ENCODE measurements around the gene ERG28.
"Not testable (repeated sequence)": the region's sequence is repeated elsewhere in the genome, so short reads cannot be mapped to it uniquely, and the experiment has no call there.

The ERG28 gene, protein sequence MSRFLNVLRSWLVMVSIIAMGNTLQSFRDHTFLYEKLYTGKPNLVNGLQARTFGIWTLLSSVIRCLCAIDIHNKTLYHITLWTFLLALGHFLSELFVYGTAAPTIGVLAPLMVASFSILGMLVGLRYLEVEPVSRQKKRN

DNA sequence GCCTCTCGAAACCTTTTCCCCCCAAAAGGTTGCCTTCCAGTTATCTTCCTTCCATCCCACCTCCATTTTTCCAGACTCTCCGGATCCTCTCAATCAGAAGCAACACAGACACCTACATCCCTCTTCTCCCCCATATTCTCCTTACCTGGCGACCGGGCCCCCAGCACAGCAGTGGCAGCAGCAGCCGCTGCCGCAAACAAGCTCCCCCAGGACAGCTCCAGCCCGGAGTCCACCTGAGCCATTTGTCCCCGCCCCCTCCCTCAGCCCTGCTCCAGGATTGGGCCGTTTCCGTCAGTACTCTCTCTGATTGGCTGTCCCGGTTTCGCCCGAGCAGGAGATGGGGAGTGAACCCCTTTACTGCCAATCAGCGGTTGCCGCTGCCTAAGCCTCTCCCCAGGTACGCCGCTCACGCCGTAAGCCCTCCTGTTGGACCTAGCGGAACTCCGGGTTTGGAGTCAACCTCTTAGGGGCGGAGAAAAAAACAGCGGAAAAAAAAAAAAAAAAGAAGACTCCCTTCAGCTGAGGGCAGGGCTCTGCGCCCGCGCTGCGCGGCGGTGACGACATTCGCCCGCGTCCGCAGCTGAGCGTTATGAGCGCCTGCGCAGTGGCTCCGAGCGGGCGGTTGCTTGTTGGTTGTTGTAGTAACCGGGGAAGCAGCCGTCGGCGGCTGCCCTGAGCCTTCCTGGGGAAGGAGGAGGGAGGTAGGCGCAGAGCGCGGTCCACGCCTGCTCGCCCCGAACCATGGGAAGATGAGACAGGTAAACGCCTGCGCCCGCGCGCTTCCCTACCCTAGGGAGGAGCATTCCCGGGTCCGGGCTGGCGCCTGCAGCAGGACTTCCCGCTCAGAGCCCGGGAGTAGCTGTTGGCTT, at the start of gene ERG28, which contains the start of gene TTLL5:
Gene ERG28, minus strand, starts transcription at position 247 of the 869 bp plus-strand sequence. CDS start 3,374 bp downstream, outside the sequence.
Gene TTLL5, plus strand, starts transcription at position 617 of the 869 bp plus-strand sequence. CDS start 1,904 bp downstream, outside the sequence.
- peaks cover 21% of the 10 kb centered on the region for H3K4me1 Mint-ChIP-seq
- H3K4me3 Mint-ChIP-seq: peak within 1 kb of the TSS; percentile 100
- DNase-seq (ENCODE audit: low spot score in 2 of 2) (peak; percentile 91 to 98), ATAC-seq (peak; percentile 97)
- peaks cover 32% of the 10 kb centered on the region for H3K36me3 Mint-ChIP-seq
- H3K27ac Mint-ChIP-seq: peak within 1 kb of the TSS; percentile 99
- no peaks in the 10 kb centered on the region for H3K9me3 Mint-ChIP-seq

DNA sequence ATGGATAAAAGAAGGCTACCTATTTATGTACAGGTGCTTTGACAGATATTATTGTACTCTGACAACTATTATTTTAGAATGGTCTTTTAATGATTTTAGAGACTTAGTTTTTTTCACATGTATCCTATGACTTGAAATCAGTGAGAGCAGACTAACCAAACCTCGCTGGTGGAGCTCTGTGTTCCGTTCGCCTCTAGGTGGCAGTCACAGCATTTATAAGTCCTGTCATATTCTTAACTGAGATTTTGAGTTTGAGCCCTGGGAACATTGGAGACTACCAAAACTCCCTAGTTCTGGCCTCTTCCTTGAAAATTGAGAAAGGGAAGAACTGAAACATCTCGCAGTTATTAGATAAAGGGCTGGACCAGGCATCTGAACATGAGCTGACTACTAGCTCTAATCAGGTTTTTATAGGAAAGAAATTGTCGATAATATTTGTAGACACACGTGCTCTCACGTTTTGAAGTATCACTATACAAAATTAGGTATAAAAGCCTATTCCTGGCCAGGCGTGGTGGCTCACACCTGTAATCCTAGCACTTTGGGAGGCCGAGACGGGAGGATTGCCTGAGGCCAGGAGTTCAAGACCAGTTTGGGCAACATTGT, 48.6 kb upstream of the ERG28 start:
- Mint-ChIP-seq H3K4me1 (peaks cover 6% of the 10 kb centered on the region), H3K36me3 (peaks cover 25% of the 10 kb centered on the region), H3K4me3 (no peak overlapping the region), H3K9me3 (no peaks in the 10 kb centered on the region), H3K27ac (no peak overlapping the region)
- peak; percentile 70 for ATAC-seq
- DNase-seq (ENCODE audit: low spot score in 2 of 2): peak; percentile 11 to 64

DNA sequence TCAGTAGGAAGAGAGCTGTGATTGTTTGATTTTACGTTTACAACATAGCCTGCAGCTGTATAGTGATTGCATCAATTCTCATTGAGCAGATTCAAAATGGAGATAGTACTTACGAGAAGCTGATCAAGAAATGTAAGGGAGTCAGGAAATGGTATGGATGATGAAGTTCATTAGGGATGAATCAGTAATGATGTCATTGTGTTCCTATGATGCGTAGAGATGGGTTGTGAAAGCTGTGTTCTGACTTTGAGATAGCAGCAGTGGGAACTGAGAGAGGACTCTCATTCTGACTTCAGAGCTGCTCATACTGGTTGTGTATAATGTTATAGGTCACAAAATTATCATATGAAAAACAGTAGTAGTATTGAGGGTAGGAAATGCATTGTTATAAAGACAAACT, 44.3 kb upstream of the ERG28 start:
- ATAC-seq: peak; percentile 69
- peaks cover 31% of the 10 kb centered on the region for H3K36me3 Mint-ChIP-seq
- H3K27ac Mint-ChIP-seq: no peak overlapping the region

DNA sequence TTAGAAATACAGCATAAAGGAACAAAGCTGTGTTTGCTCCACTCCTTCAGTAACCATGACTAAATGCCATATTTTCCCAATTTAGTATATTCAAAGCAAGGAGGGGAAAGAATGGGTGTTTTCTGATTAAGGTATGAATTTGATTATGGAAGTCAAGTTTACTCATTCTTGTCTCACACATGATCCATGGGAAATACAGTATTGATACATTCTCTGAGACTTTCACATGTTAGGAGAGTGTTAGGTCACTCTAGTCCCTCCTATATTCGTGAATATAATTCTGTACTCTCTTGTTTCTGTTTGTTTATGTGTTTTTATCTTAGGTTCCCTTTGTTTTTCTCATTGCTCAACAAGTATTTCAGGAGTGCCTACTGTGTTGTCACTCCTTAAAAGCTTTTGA, 42.8 kb upstream of the ERG28 start:
- H3K4me3 Mint-ChIP-seq: no peak overlapping the region
- peaks cover 33% of the 10 kb centered on the region for H3K36me3 Mint-ChIP-seq
- no peaks in the 10 kb centered on the region for H3K9me3 Mint-ChIP-seq
- H3K4me1 Mint-ChIP-seq: peaks cover 6% of the 10 kb centered on the region
- no peak for ATAC-seq
- H3K27ac Mint-ChIP-seq: no peak overlapping the region
- DNase-seq (ENCODE audit: low spot score in 2 of 2): no peak

More for the DNA sequence above, 44.3 kb upstream of the ERG28 start:
- peaks cover 6% of the 10 kb centered on the region for H3K4me1 Mint-ChIP-seq
- no peak for DNase-seq (ENCODE audit: low spot score in 2 of 2)
- no peak overlapping the region for H3K4me3 Mint-ChIP-seq
- no peaks in the 10 kb centered on the region for H3K9me3 Mint-ChIP-seq

DNA sequence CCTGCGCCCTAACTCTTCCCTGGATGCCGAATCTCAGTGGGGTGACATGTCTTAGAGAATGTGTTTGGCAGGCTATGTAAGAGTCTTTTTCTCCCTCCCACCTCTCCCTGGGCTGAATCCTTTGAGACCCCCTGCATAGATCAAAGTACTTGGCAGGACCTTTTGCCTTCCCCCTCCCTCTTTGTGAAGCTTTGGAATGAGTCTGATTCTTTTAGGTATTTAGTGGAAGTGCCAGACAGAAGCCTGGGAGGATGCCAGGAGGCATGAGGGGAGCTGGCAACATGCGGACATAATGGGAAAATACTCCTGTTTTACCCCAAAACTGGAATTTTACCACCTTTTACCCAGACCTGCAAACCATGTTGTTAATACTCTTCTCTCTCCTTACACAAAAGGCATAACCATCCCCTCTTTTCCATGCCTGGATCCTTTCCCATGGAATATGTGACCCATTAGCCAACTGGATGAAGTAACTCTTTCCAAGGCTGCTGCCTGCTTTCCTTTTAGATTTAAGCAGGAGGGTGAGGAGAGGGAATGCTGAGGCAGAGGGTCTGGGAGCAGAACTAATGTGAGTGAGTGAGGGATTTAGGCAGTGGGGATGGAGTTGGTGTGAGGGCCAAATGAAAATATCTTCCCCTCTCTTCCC, 42.1 kb upstream of the ERG28 start:
- Mint-ChIP-seq H3K4me3 (no peak overlapping the region), H3K4me1 (peaks cover 6% of the 10 kb centered on the region), H3K9me3 (no peaks in the 10 kb centered on the region), H3K36me3 (peaks cover 27% of the 10 kb centered on the region), H3K27ac (no peak overlapping the region)
- DNase-seq (ENCODE audit: low spot score in 2 of 2): no peak
- no peak for ATAC-seq

DNA sequence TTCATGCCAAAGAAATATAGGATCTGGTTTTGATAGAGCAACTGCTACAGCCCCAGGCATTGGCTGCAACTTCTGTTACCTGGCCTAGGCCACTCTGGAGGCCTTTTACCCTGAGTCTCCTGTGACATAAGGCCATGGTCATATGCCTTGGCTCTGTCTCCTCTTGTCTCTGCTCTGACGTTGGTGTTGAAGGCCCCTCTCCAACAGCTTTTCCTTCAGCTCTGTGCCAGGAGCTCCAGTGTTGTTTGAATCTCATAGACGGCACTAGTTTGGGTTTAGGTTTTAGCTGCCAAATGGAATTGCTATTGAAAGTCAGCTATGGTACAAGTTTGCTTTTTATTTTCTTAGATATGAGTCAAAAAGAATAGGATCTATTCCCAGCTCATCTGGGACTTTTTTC, 41.4 kb upstream of the ERG28 start:
- Mint-ChIP-seq H3K4me1 (peaks cover 6% of the 10 kb centered on the region), H3K4me3 (no peak overlapping the region), H3K27ac (no peak overlapping the region), H3K36me3 (peaks cover 22% of the 10 kb centered on the region), H3K9me3 (no peaks in the 10 kb centered on the region)
- DNase-seq (ENCODE audit: low spot score in 2 of 2) (no peak), ATAC-seq (no peak)

DNA sequence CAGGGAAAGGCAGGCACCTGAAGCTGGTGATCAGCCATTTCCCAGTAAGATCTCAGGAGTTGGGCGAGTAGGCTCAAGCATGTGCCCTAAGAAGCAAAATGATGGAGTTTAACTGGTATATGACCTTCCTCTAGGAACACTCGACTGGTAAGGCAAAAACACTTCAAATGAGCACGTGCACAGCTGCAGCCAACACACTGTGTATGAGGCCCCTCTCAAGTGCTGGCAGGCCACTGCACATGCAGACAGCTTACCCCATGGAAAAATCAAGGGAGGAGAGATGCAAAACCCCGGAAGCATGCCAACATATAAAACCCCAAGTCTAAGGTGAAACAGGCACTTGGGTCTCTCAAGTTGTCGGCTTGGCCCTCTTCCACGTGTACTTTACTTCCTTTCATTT, 39.6 kb upstream of the ERG28 start:
- no peaks in the 10 kb centered on the region for H3K9me3 Mint-ChIP-seq
- ATAC-seq (no peak), DNase-seq (ENCODE audit: low spot score in 2 of 2) (no peak)
- peaks cover 22% of the 10 kb centered on the region for H3K36me3 Mint-ChIP-seq
- H3K27ac Mint-ChIP-seq: no peak overlapping the region
- no peak overlapping the region for H3K4me3 Mint-ChIP-seq
- H3K4me1 Mint-ChIP-seq: peaks cover 6% of the 10 kb centered on the region

DNA sequence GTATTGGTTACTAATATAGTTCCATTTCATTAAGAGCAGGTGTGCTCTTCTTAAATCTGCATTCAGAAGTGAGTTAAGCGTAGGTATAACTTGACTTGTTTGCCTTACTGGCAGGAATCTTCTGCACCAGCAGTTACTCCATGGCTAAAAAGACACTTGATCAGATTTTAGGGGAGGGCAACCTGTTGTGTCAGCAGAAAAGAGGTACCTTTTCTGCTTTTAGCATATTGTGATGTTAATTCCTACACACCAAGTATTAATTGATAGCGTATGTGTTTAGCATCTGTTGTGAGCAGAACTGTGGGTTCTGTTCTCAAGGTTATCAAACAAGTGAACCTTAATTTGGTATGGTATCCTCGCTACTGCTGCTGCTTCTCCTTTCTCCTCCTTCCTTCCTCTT, 38.7 kb upstream of the ERG28 start:
- Mint-ChIP-seq H3K27ac (no peak overlapping the region), H3K4me3 (no peak overlapping the region), H3K36me3 (peaks cover 22% of the 10 kb centered on the region), H3K9me3 (no peaks in the 10 kb centered on the region), H3K4me1 (no peaks in the 10 kb centered on the region)
- no peak for DNase-seq (ENCODE audit: low spot score in 2 of 2)
- no peak for ATAC-seq

DNA sequence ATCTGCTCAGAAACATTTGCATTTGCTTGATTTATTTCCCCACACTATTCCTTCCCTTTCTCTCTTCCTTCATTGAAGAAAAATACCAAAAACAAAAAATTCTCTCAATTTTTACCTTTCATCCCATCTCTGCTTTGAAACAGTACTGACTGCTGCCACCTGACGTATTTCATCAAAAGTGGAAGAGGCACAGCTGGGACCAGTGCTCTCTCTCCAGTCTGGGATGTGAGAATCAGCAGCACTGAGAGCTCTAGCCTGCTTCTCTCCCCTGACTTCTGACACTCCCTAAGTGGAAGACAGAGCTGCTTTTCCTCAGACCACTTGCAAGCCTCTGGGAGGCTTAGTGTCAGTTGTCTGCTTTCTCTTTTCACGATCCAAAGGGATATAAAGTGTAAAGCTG, 37.2 kb upstream of the ERG28 start:
- no peak overlapping the region for H3K27ac Mint-ChIP-seq
- DNase-seq (ENCODE audit: low spot score in 2 of 2) (no peak), ATAC-seq (no peak)
- no peak overlapping the region for H3K4me3 Mint-ChIP-seq
- H3K9me3 Mint-ChIP-seq: no peaks in the 10 kb centered on the region
- peaks cover 22% of the 10 kb centered on the region for H3K36me3 Mint-ChIP-seq
- no peaks in the 10 kb centered on the region for H3K4me1 Mint-ChIP-seq

DNA sequence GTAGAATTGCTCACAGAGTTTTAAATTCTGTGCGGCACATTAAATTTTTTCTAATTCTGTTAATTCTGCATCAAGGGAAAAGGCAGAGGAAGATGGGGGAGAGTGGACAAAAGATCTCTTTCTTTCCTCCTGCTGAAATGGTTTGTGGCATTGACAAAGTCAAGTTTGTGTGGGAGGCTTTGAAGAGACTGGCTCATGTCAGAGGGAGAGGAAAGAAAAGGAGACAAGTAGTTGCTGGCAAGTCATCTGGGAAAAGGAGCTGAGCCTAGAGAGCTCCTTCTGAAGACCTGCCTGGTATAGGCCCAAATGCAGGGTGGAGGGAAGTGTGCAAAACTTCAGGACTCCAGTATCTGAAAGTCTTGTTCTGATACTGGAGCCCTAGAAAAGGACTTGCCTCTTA, 36.7 kb upstream of the ERG28 start:
- Mint-ChIP-seq H3K27ac (no peak overlapping the region), H3K4me3 (no peak overlapping the region), H3K9me3 (no peaks in the 10 kb centered on the region), H3K36me3 (peaks cover 22% of the 10 kb centered on the region), H3K4me1 (no peaks in the 10 kb centered on the region)
- ATAC-seq: no peak
- DNase-seq (ENCODE audit: low spot score in 2 of 2): no peak

DNA sequence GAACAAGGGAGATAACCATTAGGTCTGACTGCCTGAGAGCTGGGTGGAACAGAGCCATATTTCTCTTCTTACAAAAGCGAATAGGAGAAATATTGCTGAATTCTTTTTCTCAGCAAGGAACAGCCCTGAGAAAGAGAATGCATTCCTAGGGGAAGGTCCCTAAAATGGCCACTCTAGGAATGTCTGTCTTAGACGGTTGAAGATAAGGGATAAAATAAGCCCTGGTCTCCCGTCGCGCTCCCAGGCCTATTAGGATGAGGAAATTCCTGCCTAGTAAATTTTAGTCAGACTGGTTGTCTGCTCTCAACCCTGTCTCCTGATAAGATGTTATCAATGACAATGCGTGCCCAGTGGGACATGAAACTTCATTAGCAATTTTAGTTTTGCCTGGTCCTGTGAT, 34.3 kb upstream of the ERG28 start:
- H3K36me3 Mint-ChIP-seq: peaks cover 29% of the 10 kb centered on the region
- H3K4me1 Mint-ChIP-seq: not testable (repeated sequence)

DNA sequence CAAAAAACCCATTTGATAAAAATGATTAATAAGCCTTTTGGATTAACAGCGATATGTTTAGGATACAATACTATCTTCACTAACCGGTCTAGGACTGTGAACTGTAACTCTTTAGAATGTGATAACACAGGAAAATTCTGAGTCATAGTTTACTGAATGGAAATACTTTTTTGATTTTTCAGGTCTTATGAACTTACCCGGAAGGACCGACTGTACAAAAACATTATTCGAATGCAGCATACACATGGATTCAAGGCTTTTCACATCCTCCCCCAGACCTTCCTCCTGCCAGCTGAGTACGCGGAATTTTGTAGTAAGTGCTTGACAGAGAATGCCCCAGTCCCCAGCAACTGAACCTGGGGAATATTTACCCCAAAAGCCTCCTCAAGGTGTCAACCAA, 29.3 kb upstream of the ERG28 start:
- H3K4me3 Mint-ChIP-seq: no peak overlapping the region
- H3K36me3 Mint-ChIP-seq: peaks cover 24% of the 10 kb centered on the region
- DNase-seq (ENCODE audit: low spot score in 2 of 2): no peak

More for the DNA sequence above, 34.3 kb upstream of the ERG28 start:
- DNase-seq (ENCODE audit: low spot score in 2 of 2); H3K4me3 Mint-ChIP-seq; ATAC-seq; H3K27ac Mint-ChIP-seq; H3K9me3 Mint-ChIP-seq: not testable (repeated sequence)

DNA sequence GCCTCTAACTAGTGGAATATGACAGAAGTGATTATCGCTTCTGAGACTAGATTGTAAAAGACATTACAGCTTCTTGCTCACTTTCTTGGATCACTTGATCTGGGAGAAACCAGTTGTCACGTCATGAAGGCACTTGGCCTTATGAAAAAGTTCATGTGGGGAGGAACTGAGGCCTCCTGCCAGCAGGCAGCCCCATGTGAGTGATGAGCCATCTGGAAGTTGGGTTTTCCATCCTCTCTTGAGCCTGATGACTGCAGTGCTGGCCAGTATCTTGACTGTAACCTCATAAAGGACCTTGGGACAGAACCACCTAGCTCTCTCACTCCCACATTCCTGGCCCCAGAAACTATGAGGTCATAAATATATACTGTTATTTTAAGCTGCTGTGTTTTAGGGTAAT, 28.3 kb upstream of the ERG28 start:
- H3K4me3 Mint-ChIP-seq: no peak overlapping the region
- H3K9me3 Mint-ChIP-seq: no peaks in the 10 kb centered on the region
- ATAC-seq (no peak), DNase-seq (ENCODE audit: low spot score in 2 of 2) (no peak)
- H3K27ac Mint-ChIP-seq: no peak overlapping the region
- H3K4me1 Mint-ChIP-seq: no peaks in the 10 kb centered on the region
- H3K36me3 Mint-ChIP-seq: peaks cover 34% of the 10 kb centered on the region

More for the DNA sequence above, 29.3 kb upstream of the ERG28 start:
- no peaks in the 10 kb centered on the region for H3K9me3 Mint-ChIP-seq
- H3K4me1 Mint-ChIP-seq: no peaks in the 10 kb centered on the region
- no peak overlapping the region for H3K27ac Mint-ChIP-seq
- ATAC-seq: no peak

DNA sequence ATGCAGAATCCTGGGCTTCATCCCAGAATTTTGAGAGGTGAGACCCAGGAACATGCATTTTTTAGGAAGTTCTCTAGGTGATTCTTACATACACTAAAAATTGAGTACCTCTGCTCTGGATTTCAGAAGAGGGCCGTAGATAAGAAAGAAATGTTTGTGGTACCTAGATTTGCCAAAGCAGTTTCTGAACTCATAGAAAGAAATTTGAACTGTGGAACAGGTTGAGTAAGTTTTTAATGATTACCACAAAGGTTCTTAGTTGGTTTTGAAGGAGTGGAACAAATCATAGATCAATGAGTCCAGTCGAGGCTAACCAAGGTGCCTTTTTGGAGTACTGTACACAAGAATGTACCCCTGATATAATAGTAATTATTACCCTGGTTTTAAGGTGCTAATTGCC, 25.2 kb upstream of the ERG28 start:
- ATAC-seq (no peak), DNase-seq (ENCODE audit: low spot score in 2 of 2) (no peak)
- no peaks in the 10 kb centered on the region for H3K4me1 Mint-ChIP-seq
- H3K36me3 Mint-ChIP-seq: peaks cover 53% of the 10 kb centered on the region
- no peak overlapping the region for H3K27ac Mint-ChIP-seq
- H3K9me3 Mint-ChIP-seq: no peaks in the 10 kb centered on the region
- no peak overlapping the region for H3K4me3 Mint-ChIP-seq

DNA sequence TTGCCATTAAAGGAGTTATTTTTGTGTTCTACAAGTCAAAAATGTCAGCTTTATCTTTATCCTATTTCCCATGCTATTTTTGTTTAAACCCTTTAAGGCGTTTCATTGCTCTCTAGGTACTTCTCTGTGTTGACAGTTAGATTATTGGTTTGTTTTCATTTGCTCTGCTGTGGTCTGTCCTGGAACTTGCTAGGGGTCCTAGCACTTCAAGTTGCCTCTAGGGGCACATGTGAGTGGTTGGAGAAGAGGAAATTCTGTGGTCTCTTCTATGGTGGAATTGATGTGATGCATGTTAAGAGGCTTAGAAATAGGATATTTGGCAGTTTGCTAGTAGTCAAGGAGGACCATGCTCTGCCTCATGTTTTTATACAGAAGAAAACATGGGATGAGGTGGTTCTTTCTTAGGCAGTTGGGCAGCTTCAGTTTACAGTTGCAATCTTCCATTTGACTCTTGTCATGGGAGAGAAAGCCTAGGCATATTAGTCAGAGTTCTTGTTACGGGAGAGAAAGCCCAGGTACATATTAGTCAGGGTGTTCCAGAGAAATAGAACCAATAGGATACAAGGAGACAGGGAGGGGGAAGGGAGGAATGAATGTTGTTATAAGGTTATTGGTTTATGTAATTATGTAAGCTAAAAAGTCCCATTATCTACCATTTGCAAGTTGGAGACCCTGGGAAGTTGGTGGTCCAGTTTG, 14.7 kb upstream of the ERG28 start:
- H3K27ac Mint-ChIP-seq: no peak overlapping the region
- no peak for ATAC-seq
- H3K4me3 Mint-ChIP-seq: no peak overlapping the region
- peaks cover 38% of the 10 kb centered on the region for H3K4me1 Mint-ChIP-seq
- DNase-seq (ENCODE audit: low spot score in 2 of 2): no peak
- no peaks in the 10 kb centered on the region for H3K9me3 Mint-ChIP-seq
- peaks cover 31% of the 10 kb centered on the region for H3K36me3 Mint-ChIP-seq

All from stimulated activated effector memory CD8-positive, alpha-beta T cell treated with anti-CD3 and anti-CD28 coated beads, Interleukin-12 subunit alpha, Interleukin-12 subunit beta, amount 100 ng/mL, for 72 hours (primary cell).